Measurements from ENCODE around the gene TMEM86B. TPM values are rescaled to one million over a fixed set of nuclear protein-coding genes. Genes with fewer than 3 reads are reported as not detected.

Gene TMEM86B
- total RNA-seq, 4 donors from 2014 or later = 0.65 to 3.5 (median 2.5) TPM

DNA sequence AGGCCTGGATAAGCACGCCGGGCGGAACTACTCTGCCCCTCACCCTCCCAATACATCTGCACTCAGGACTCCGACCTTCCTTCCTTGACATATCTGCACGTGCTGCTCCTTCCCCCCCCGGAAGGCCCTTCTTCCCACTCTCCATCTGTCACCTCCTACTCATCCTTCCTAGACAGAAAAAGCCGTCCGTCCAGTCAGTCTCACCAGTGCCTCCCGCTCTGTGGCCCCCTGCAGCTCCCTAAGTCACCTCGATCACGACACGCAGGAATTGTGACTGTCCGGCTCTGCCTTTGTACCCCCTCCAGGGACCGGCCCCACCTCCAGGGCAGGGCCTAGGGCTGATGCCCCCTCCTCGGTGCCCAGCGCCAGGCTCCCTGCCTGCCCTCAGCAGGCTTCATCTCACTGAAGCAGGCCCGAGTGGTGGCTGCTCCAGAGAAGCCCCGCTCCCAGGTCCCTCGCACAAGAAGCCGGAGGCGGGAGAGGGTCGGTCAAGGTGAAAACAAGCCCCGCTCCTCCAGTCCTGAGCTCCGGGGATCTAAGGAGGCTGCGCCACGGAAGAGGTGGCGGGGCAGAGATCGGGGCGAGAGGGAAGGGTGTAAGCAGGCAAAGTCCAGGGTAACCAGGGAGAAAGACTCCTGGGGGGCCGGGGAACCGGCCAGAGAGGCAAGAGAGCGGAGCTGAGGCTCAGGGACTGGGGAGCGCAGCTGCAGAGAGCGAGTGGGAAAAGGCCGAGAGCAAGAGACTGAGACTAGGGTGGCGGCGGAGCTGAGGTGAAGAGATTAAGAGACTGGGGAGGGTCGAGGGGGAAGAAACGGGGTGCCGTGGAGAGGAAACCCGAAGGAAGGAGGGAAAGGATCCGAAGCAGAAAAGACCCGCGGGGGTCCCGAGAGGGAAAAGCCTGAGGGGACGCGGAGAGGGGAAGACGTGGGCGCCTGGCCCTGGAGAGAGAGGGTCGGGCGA, 29.2 kb upstream of the TMEM86B start:
- ATAC-seq (ENCODE audit: low FRiP score) (no peak), DNase-seq (ENCODE audit: low spot score) (no peak)
- TF ChIP-seq, protein P1, sequence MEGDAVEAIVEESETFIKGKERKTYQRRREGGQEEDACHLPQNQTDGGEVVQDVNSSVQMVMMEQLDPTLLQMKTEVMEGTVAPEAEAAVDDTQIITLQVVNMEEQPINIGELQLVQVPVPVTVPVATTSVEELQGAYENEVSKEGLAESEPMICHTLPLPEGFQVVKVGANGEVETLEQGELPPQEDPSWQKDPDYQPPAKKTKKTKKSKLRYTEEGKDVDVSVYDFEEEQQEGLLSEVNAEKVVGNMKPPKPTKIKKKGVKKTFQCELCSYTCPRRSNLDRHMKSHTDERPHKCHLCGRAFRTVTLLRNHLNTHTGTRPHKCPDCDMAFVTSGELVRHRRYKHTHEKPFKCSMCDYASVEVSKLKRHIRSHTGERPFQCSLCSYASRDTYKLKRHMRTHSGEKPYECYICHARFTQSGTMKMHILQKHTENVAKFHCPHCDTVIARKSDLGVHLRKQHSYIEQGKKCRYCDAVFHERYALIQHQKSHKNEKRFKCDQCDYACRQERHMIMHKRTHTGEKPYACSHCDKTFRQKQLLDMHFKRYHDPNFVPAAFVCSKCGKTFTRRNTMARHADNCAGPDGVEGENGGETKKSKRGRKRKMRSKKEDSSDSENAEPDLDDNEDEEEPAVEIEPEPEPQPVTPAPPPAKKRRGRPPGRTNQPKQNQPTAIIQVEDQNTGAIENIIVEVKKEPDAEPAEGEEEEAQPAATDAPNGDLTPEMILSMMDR (IDR thresholded peaks at IDR 0.05) = no peak

DNA sequence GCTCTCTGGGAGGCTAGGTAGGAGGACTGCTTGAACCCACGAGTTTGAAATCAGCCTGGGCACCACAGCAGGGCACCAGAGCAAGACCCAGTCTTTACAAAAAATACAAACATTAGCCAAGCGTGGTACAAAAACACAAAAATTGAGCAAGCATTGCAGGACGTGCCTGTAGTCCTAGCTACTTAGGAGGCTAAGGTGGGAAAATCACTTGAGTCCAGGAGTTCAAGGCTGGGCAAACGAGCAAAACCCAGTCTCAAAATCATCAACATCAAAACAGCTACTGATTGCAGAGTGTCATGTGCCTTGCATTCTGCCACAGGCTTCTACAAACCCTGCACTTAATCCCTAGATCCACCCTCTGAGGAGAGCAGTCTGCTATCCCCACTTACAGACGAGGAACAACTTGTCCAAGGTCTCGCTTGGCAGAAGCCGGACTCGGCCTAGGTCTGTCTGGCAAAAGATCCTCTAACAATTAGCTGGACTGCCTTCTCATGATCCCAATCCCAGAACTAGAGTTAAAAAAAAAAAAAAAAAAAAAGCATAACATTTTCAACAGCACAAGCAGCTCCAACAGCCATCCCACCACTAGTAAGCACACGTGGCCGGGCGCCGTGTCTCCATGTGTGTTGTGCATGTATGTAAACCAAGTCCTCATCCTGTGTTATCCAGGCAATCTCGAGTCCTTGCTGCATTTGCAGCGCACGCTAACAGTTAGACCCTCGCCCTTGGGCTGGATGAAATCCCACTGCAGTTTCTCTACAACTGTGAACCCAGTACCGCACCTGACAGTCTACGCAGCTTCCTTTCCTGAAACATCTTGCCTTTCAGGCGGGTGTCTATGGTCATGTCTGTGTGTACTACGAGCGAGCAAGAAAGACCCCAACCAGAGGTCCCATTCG, 28.2 kb upstream of the TMEM86B start:
- ATAC-seq (ENCODE audit: low FRiP score) = no peak
- no peak for DNase-seq (ENCODE audit: low spot score)
- TF ChIP-seq, protein P1 (IDR thresholded peaks at IDR 0.05) = no peak

DNA sequence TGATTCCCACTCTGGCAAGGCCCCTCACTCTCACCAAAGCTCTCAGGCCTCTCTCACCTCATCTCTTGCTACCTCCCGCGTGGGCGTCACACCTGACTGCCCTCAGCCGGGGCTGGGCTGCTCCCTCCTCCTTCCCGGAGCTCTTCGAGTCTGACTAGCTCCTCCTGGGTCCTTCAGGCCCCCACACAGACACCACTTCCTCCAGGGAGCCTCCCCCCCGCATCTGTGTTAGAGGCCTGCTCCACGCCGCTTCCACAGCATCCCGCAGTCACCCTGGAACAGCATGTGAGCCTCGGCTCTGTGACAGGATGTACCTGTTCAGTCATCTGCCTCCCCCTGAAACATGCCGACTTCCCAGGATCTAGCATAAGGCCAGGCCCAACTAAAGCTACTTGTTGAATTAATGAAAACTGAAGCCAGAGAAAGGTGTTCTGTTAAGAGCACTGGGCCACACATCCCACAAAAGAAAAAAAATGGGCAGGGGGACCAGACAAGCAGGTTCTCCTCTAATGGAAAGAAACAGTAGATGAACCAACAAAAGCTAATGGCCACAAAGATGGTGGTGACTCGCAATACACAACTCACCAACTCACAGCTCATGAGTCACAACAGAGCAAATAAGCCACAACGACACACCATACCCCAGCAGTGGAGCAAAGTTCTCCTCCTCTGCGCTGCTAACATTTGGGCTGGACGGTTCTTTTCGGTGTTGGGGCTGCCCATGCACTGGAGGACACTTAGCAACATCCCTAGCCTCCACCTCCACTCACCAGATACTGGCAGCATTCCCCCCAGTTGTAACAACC, 27.3 kb upstream of the TMEM86B start:
- TF ChIP-seq, protein P1 (IDR thresholded peaks at IDR 0.05) = no peak
- ATAC-seq (ENCODE audit: low FRiP score) = no peak
- no peak for DNase-seq (ENCODE audit: low spot score)

DNA sequence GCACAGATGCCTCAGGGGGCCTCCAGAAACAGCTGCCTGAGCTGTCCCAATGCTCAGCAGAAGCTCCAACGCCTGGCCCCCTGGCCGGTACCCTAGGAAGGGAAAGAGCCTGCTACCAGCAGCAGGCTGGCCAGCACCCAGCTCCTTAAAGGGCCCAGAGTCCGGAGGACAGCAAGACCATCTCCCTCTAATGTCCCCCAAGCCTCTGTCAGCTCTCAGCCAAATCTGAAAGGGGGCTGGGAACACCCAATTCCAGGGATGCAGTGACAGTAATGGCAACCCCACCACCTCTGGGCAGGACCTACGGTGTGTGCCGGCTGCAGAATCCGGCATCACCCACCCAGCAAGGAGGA, 26.0 kb upstream of the TMEM86B start:
- ATAC-seq (ENCODE audit: low FRiP score) = no peak
- no peak for DNase-seq (ENCODE audit: low spot score)
- TF ChIP-seq, protein P1 (IDR thresholded peaks at IDR 0.05) = no peak

DNA sequence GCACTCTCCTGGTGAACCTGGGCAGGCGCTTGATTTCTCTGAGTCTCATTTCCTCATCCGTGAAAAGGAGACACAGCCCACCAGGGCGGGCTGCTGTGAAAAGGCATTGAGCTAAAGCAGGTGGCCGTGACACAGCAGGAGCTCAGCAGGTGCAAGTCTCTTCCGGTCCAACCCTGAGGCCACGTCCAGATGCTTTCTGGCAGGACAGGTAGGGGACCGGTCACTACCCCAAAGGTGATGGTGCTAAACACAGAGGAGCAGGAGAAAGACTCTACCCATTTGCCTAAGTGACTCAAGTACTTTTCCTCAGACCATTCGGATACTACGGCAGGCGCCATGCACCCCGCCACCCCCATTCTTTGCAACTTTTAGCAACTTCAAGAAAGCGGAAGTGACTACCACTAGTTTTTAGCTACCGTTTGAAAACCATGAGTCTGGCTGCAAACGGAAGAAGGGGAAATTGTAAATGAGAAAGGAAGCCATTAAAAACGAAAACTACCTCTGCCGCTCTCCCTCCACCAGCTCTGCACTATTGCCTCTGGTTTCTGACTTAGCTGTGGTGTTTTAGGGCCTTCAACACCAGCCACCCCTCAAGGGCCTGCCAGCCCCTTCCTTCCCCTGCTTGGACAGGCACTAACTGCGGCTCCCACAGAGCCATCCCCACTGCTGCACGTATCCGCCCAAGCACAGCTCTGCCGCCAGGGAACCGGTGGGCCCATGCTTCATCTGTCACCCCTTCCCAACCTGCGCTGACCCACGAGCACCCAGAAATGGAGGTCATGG, 25.5 kb upstream of the TMEM86B start:
- ATAC-seq (ENCODE audit: low FRiP score) = no peak
- TF ChIP-seq, protein P1 (IDR thresholded peaks at IDR 0.05) = no peak
- DNase-seq (ENCODE audit: low spot score) = no peak
